ENCODE data around the gene MCC. TPM values are rescaled to one million over a fixed set of nuclear protein-coding genes. Genes with fewer than 3 reads are reported as not detected.

Gene MCC
- total and polyA plus RNA-seq, 12 donors, result 1.8 to 12.6 (median 8.9) TPM

- Histone ChIP-seq H3K36me3 (replicated peaks in 1 of 2) (no peaks in the 10 kb centered on the region), H3K27me3 (no peaks in the 10 kb centered on the region), H3K9me3 (replicated peaks in 1 of 3) (no peaks in the 10 kb centered on the region), H3K4me1 (replicated peaks in 1 of 2) (no peaks in the 10 kb centered on the region), H3K27ac (no peak overlapping the region), H3K4me3 (no peak overlapping the region)
- DNase-seq, result no peak
- 58 to 82% (median 68%) methylated on average over 4 of the region's 4 CpGs for WGBS, 4 donors
- TF ChIP-seq, protein P1, sequence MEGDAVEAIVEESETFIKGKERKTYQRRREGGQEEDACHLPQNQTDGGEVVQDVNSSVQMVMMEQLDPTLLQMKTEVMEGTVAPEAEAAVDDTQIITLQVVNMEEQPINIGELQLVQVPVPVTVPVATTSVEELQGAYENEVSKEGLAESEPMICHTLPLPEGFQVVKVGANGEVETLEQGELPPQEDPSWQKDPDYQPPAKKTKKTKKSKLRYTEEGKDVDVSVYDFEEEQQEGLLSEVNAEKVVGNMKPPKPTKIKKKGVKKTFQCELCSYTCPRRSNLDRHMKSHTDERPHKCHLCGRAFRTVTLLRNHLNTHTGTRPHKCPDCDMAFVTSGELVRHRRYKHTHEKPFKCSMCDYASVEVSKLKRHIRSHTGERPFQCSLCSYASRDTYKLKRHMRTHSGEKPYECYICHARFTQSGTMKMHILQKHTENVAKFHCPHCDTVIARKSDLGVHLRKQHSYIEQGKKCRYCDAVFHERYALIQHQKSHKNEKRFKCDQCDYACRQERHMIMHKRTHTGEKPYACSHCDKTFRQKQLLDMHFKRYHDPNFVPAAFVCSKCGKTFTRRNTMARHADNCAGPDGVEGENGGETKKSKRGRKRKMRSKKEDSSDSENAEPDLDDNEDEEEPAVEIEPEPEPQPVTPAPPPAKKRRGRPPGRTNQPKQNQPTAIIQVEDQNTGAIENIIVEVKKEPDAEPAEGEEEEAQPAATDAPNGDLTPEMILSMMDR (IDR thresholded peaks at IDR 0.05), result no peak
- TF ChIP-seq POLR2A (IDR thresholded peaks at IDR 0.05), result no peak
- intact Hi-C loops (cut with DNase I), result no loop called here
Measured at GRCh38 chr5:113278976-113279375, 209.3 kb downstream of the MCC start.

DNA sequence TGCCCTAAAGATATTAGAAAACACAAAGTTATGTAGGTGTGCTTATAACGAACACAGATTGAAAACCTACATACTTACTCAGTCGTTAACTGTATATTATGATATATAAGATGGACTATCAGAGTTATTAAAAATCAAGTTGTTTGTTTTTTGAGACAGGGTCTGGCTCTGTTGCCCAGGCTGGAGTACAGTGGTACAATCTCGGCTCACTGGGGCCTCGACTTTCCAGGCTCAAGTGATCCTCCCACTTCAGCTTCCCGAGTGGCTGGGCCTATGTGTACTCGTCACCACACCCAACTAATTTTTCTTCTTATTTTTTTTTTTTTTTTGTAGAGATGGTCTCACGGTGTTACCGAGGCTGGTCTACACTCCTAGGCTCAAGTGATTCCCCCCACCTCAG lies 211.8 kb downstream of the MCC start:
- TF ChIP-seq POLR2A (IDR thresholded peaks at IDR 0.05), result no peak
- TF ChIP-seq, protein P1 (IDR thresholded peaks at IDR 0.05), result no peak
- Histone ChIP-seq H3K36me3 (replicated peaks in 1 of 2) (no peaks in the 10 kb centered on the region), H3K27ac (no peak overlapping the region), H3K27me3 (no peaks in the 10 kb centered on the region), H3K4me1 (replicated peaks in 1 of 2) (no peaks in the 10 kb centered on the region), H3K9me3 (replicated peaks in 1 of 3) (no peaks in the 10 kb centered on the region), H3K4me3 (no peak overlapping the region)
- intact Hi-C loops (cut with DNase I), result no loop called here
- DNase-seq, result no peak
- WGBS, 4 donors, result 93 to 96% (median 94%) methylated on average over 8 of the region's 8 CpGs

DNA sequence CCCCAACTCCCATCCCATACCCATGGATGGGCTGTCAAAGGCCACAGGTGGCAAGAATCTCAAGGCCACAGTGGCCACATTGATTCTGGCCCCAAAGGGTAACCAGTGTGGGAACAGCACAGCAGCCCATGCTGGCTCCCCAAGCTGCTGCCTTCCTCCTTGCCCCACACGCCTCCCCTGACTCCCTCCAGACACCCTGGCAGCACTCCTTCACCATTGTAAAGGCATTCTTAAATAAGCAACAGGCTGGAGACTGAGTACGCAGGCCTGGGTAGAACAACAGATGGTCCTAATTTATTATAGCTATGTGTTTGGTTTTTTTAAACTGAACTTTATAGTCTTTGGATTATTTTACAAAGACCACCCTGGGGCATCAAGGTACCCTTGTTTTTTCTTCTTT lies 212.3 kb downstream of the MCC start:
- DNase-seq, result no peak
- intact Hi-C loops (cut with DNase I), result no loop called here
- Histone ChIP-seq H3K27ac (no peak overlapping the region), H3K27me3 (no peaks in the 10 kb centered on the region), H3K4me1 (replicated peaks in 1 of 2) (no peaks in the 10 kb centered on the region), H3K9me3 (replicated peaks in 1 of 3) (no peaks in the 10 kb centered on the region), H3K4me3 (no peak overlapping the region), H3K36me3 (replicated peaks in 1 of 2) (no peaks in the 10 kb centered on the region)
- 94 to 100% (median 99%) methylated on average over 2 of the region's 2 CpGs for WGBS, 4 donors
- TF ChIP-seq, protein P1 (IDR thresholded peaks at IDR 0.05), result no peak
- TF ChIP-seq POLR2A (IDR thresholded peaks at IDR 0.05), result no peak

DNA sequence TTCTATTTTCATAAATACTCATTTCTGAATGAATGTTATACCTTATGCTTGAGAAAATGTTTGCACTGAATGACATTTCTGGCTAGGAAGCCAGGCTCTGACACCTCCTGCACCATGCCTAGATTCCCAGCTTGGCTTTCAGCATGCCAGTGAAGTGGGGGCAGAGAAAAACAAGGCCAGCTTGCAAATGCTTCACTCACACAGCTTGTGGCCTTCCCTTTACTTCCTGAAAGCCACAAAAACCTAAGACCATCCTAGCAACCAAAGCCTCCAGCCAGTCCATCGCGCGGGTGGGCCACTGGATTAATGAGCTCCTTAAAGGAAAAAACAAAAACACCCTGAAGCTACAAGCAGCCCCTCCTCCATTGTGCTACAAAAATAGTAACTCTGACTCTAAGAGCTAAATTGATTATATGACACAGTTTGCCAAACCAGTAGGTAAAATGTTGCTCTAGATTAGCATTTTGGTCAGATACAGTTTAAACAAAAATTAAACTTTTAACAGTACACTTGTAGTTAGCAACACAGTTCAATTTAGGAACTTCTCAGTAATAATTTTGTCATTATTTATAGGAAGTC lies 213.3 kb downstream of the MCC start:
- DNase-seq, result no peak
- H3K4me1 ChIP-seq (replicated peaks in 1 of 2), result no peaks in the 10 kb centered on the region
- no peak for TF ChIP-seq POLR2A (IDR thresholded peaks at IDR 0.05)
- TF ChIP-seq, protein P1 (IDR thresholded peaks at IDR 0.05), result no peak
- intact Hi-C loops (cut with DNase I), result no loop called here
- H3K27me3 ChIP-seq, result no peaks in the 10 kb centered on the region
- H3K9me3 ChIP-seq (replicated peaks in 1 of 3), result no peaks in the 10 kb centered on the region
- no peaks in the 10 kb centered on the region for H3K36me3 ChIP-seq (replicated peaks in 1 of 2)
- H3K4me3 ChIP-seq, result no peak overlapping the region
- no peak overlapping the region for H3K27ac ChIP-seq
- 82 to 91% (median 85%) methylated on average over 3 of the region's 3 CpGs for WGBS, 4 donors
